ENCODE data around the gene UGGT1.

The UGGT1 gene

DNA sequence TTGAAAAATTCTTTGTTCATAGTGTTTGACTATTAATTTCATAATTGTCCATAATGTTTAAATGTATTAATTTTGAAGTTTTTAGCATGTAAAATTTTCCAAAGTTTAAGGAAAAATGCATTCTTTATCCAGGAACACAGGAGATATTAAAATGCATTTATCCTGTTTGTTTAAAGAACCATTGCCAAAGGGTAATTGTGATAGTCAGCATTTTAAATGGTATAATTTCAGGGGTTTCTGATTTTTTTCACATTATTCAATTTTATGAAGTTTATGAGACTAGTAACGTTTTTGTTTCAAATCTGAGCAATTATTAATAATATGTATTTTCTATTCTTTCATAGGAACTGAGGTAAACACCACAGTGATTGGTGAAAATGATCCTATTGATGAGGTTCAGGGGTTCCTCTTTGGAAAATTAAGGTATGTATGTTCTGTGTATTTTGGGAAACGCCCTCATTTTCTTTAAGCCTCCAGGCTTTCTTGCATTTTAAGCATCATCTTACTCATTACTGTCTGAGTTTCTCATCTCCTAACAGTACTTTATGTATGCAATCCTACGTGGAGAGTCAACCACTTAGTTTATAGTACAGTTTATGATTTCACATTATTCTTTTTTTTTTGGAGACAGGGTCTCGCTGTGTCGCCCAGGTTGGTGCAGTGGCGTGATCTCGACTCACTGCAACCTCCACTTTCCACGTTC is 25.1 kb downstream of the UGGT1 start:
- Mint-ChIP-seq H3K4me1 (no peaks in the 10 kb centered on the region), H3K9me3 (no peaks in the 10 kb centered on the region), H3K27ac (no peak overlapping the region), H3K4me3 (no peak overlapping the region), H3K36me3 (ENCODE audit: low read depth) (peaks cover 74% of the 10 kb centered on the region), H3K27me3 (ENCODE audit: low read depth, poor library complexity) (no peaks in the 10 kb centered on the region)
- DNase-seq, result no peak
- TF ChIP-seq, protein P1, sequence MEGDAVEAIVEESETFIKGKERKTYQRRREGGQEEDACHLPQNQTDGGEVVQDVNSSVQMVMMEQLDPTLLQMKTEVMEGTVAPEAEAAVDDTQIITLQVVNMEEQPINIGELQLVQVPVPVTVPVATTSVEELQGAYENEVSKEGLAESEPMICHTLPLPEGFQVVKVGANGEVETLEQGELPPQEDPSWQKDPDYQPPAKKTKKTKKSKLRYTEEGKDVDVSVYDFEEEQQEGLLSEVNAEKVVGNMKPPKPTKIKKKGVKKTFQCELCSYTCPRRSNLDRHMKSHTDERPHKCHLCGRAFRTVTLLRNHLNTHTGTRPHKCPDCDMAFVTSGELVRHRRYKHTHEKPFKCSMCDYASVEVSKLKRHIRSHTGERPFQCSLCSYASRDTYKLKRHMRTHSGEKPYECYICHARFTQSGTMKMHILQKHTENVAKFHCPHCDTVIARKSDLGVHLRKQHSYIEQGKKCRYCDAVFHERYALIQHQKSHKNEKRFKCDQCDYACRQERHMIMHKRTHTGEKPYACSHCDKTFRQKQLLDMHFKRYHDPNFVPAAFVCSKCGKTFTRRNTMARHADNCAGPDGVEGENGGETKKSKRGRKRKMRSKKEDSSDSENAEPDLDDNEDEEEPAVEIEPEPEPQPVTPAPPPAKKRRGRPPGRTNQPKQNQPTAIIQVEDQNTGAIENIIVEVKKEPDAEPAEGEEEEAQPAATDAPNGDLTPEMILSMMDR (IDR thresholded peaks at IDR 0.05), result no peak

DNA sequence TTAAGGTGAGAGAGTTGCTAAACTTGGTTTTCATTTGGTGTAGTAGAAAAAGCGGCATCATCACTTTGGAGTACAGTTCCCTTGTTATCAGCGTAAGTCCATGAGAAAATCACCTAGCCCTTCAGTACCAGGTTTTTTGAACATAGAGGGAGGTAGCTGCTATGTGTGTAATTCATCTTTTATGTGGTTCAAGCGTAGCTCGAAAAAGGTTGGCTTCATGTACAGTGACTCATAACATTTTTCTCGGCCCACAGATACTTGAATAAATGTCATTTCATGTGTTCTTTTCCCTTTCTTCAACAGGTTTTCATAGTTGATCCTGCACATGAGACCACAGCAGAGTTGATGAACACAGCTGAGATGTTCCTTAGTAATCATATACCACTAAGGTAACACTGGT is 43.6 kb downstream of the UGGT1 start:
- H3K36me3 Mint-ChIP-seq (ENCODE audit: low read depth), result peaks cover 85% of the 10 kb centered on the region
- DNase-seq, result no peak
- no peak overlapping the region for H3K4me3 Mint-ChIP-seq
- H3K27me3 Mint-ChIP-seq (ENCODE audit: low read depth, poor library complexity), result no peaks in the 10 kb centered on the region
- TF ChIP-seq, protein P1 (IDR thresholded peaks at IDR 0.05), result no peak
- no peak overlapping the region for H3K27ac Mint-ChIP-seq
- no peaks in the 10 kb centered on the region for H3K4me1 Mint-ChIP-seq
- no peaks in the 10 kb centered on the region for H3K9me3 Mint-ChIP-seq

DNA sequence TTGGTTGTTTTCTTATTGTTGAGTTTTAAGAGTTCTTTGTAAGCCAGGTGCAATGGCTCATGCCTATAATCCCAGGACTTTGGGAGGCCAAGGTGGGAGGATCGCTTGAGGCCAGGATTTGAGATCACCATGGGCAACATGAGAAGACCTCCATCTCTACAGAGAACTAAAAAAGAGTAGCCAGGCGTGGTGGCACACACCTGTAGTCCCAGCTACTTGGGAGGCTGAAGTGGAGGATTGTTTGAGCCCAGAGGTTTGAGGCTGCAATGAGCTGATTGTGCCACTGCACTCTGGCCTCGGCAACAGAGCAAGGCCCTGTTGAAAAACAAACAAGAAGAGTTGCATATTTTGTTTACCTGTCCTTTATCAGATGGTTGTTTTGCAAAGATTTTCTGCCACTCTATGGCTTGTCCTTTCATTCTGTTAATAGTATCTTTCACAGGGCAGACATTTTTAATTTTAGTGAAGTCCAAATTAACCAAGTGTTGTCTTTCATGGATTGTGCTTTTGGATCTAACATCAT is 46.2 kb downstream of the UGGT1 start:
- H3K4me3 Mint-ChIP-seq, result no peak overlapping the region
- peaks cover 74% of the 10 kb centered on the region for H3K36me3 Mint-ChIP-seq (ENCODE audit: low read depth)
- no peak for DNase-seq
- no peaks in the 10 kb centered on the region for H3K4me1 Mint-ChIP-seq
- TF ChIP-seq, protein P1 (IDR thresholded peaks at IDR 0.05), result no peak
- H3K9me3 Mint-ChIP-seq, result no peaks in the 10 kb centered on the region
- no peaks in the 10 kb centered on the region for H3K27me3 Mint-ChIP-seq (ENCODE audit: low read depth, poor library complexity)
- H3K27ac Mint-ChIP-seq, result no peak overlapping the region

DNA sequence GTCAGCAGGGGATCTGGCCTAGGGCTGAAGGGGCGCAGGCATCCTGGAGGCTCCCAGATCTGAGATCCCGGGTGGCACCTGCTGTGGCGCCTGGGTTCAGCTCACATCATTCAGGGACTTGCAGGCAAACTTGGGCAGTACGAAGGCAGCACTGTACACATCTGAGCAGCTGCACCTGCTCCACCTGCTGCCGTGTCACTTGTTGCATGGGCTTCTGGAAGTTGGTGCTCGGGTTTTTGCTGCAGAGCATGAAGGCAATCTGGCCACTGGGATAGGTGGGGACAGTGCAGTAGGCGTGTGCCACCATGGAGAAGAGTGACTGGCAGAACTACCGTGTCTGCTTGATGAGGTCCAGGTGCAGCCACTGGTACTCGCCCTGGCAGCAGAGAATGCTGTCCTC is 48.6 kb downstream of the UGGT1 start:
- Mint-ChIP-seq H3K36me3 (ENCODE audit: low read depth) (peaks cover 60% of the 10 kb centered on the region), H3K27ac (no peak overlapping the region), H3K9me3 (no peaks in the 10 kb centered on the region), H3K4me1 (no peaks in the 10 kb centered on the region), H3K4me3 (no peak overlapping the region), H3K27me3 (ENCODE audit: low read depth, poor library complexity) (no peaks in the 10 kb centered on the region)
- TF ChIP-seq, protein P1 (IDR thresholded peaks at IDR 0.05), result no peak
- DNase-seq, result no peak

DNA sequence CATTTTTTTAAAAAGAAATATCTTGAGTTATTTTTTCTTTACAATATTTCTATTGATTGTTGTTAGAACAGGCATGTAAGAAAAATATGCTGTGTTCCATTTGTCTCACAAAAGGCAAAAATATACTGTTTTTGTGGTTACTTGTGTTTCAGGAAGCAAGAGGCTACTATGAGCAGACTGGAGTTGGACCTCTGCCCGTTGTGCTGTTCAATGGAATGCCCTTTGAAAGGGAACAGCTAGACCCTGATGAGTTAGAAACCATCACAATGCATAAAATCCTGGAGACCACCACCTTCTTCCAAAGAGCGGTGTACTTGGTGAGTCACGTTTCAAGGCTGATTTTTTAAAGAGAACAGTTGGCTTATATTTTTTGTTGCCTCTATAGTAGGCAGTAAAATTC is 54.7 kb downstream of the UGGT1 start:
- no peak overlapping the region for H3K27ac Mint-ChIP-seq
- no peak overlapping the region for H3K4me3 Mint-ChIP-seq
- TF ChIP-seq, protein P1 (IDR thresholded peaks at IDR 0.05), result no peak
- no peak for DNase-seq
- H3K27me3 Mint-ChIP-seq (ENCODE audit: low read depth, poor library complexity), result no peaks in the 10 kb centered on the region
- no peaks in the 10 kb centered on the region for H3K4me1 Mint-ChIP-seq
- no peaks in the 10 kb centered on the region for H3K9me3 Mint-ChIP-seq
- peaks cover 52% of the 10 kb centered on the region for H3K36me3 Mint-ChIP-seq (ENCODE audit: low read depth)

DNA sequence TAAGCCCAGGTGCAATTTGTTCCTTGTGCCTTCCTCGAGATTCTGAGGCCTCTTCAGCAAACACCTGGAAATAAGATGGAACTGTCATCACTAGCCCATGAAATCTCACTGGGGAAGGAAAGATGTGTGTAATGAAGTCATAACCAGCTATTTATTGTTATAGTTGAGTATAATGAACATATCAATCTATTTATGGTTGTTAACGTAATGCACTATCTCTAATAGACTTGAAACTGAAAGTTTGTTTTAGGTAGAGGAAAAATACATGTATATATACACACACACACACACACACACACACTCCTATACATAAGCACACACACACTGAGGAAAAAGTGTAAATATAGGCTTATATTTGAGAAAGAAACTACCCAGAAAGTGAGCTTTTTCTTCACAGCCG is 62.8 kb downstream of the UGGT1 start:
- H3K4me3 Mint-ChIP-seq, result no peak overlapping the region
- H3K36me3 Mint-ChIP-seq (ENCODE audit: low read depth), result peaks cover 47% of the 10 kb centered on the region
- DNase-seq, result no peak
- TF ChIP-seq, protein P1 (IDR thresholded peaks at IDR 0.05), result no peak
- no peaks in the 10 kb centered on the region for H3K4me1 Mint-ChIP-seq
- no peaks in the 10 kb centered on the region for H3K9me3 Mint-ChIP-seq
- no peak overlapping the region for H3K27ac Mint-ChIP-seq
- H3K27me3 Mint-ChIP-seq (ENCODE audit: low read depth, poor library complexity), result no peaks in the 10 kb centered on the region
